Measurements from ENCODE around the gene ALAD. TPM values are rescaled to one million over a fixed set of nuclear protein-coding genes. Genes with fewer than 3 reads are reported as not detected.

ALAD gene
- total and polyA plus RNA-seq, 2 of the 13 experiments (the other 11 are each of a cell fraction or from before 2014, with no cell fraction given): 21.8 to 30.1 TPM

- TF ChIP-seq ZBTB4 (CRISPR knock-in tag; IDR thresholded peaks at IDR 0.05; ENCODE audit: borderline replicate concordance) (peak; percentile 49; the same call in 1 of the 2 replicates), HDAC1 (CRISPR knock-in tag; IDR thresholded peaks at IDR 0.05) (peak; percentile 83), ZNF263 (CRISPR knock-in tag; IDR thresholded peaks at IDR 0.05) (0 out of 2 replicates have a peak, but pooled peaks have one; percentile 22), FLYWCH1 (CRISPR knock-in tag; IDR thresholded peaks at IDR 0.05) (no peak), SOX6 (IDR thresholded peaks at IDR 0.05) (no peak), SOX6 (CRISPR knock-in tag; IDR thresholded peaks at IDR 0.05) (peak; percentile 90), TFAP4 (IDR thresholded peaks at IDR 0.05; ENCODE audit: borderline replicate concordance, low read depth) (peak; percentile 44; the same call in 1 of the 2 replicates), CREBL2 (CRISPR knock-in tag; IDR thresholded peaks at IDR 0.05; ENCODE audit: borderline replicate concordance) (no peak), IKZF1 (IDR thresholded peaks at IDR 0.05) (no peak), UBTF (CRISPR knock-in tag; IDR thresholded peaks at IDR 0.05) (peak; percentile 48; the same call in 1 of the 2 replicates), YEATS4 (CRISPR knock-in tag; IDR thresholded peaks at IDR 0.05; ENCODE audit: borderline replicate concordance) (peak; percentile 29; the same call in 1 of the 2 replicates), ARNT (IDR thresholded peaks at IDR 0.05) (no peak), RFXANK (CRISPR knock-in tag; IDR thresholded peaks at IDR 0.05) (no peak), FOXP1 (IDR thresholded peaks at IDR 0.05) (no peak), FOXP1 (CRISPR knock-in tag; IDR thresholded peaks at IDR 0.05) (peak; percentile 75), PBX2 (CRISPR knock-in tag; IDR thresholded peaks at IDR 0.05) (no peak)
These were observed 5.9 kb downstream of the ALAD start (continued) for GRCh38 chr9:113395000-113395861.

All from HepG2 (cell line).